ENCODE results near the gene ABCE1.

DNA sequence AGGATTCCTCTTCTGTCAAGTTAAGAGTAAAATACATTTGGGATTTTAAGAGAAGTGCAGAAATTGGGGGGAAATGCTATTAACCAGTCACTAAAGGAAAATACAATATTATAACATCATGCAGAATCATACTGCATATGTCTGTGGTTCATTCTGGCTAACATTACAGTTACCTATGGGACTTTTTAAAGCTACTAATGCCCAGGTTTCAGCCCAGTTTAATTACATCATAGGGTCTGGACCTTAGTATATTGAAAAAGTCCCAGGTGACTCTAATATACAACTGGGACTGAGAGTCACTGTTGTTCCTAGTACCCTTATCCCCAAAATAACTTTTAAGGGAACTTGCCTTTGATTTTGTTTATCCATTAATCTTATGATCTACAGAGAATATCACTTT, 10.0 kb downstream of the ABCE1 start:
- TF ChIP-seq CTCF (conservative IDR thresholded peaks at IDR 0.05; ENCODE audit: low read depth, low read length) (no peak), EZH2 (IDR thresholded peaks at IDR 0.05; ENCODE audit: low read length, unreplicated experiment) (no peak)

All from PC-3 (cell line).